ENCODE data around the gene RSPO4. TPM values are rescaled to one million over a fixed set of nuclear protein-coding genes. Genes with fewer than 3 reads are reported as not detected.
"Not testable (repeated sequence)": the region's sequence is repeated elsewhere in the genome, so short reads cannot be mapped to it uniquely, and the experiment has no call there.

The RSPO4 gene
- polyA plus RNA-seq: not detected

DNA sequence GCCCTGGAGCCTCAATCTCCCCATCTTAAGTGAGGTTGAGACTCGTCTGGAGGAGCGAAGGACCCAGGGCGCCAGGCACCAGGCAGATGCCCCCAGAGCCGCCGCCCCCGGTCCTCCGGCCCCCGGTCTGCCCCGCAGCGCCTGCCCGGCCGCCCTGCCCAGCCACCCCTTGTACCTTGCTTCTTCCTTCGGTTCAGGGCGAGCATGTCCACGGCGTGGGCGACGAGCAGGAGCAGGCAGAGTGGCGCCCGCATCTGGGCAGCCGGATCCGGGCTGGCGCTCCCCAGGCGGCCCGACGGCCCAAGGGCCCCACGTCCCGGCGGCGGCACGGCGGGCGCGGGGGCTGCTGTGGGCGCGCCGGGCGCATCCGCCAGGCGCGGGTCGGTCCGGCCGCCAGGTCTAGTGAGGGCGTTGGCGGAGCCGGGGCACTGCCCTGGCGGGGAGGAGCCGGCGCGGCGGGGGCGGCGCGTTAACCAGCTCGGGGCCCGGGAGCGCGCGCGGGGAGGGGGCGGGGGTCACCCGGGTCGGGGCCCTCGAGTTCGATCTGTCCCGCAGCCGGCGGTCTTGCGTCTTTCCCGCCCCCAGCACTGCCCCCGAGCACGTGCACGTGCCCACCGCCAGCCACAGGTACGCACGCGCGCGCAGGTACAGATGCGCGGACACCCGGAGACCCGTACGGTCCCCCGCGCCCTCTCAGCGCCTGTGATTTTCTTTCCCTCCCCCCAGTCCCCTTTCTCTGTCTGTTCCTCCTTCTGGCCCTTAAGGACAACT lies at the start of gene RSPO4:
RSPO4 (minus strand) TSS at position 401 of the 771 bp plus-strand sequence; CDS start at position 254, 147 bp downstream.
- peaks cover 0 to 3% (median 0%) of the 10 kb centered on the region in 3 donors for H3K9me3 Mint-ChIP-seq
- H3K27ac Mint-ChIP-seq: no peak within 1 kb of the TSS
- peak within 1 kb of the TSS in 1 of 4 donors; percentile 64 for H3K4me3 Mint-ChIP-seq
- H3K36me3 Mint-ChIP-seq: no peaks in the 10 kb centered on the region
- H3K4me1 Mint-ChIP-seq: peaks cover 0 to 6% (median 5%) of the 10 kb centered on the region in 3 donors
- H3K27me3 Mint-ChIP-seq: peaks cover 39% of the 10 kb centered on the region

DNA sequence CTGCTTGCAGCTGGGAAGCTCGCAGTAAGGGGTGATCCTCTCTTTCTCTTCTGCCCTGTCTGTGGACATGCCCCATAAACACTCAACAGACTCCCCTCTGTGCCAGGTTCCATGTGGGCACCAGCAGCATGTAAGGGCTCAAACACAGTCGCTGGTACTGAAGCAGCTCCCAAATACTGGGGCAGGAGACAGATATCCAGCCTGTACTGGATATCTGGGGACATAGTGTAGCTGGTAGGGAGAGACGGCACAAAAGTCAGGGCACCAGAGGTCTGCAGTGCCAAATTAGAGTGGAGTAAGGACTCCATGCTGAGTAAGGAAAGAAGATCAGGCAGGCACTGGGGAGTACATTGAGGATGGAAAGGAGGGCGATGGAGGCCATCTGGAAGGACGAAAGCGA lies 48.3 kb upstream of the RSPO4 start:
- Mint-ChIP-seq H3K36me3 (no peaks in the 10 kb centered on the region), H3K9me3 (peaks cover 0 to 9% (median 4%) of the 10 kb centered on the region in 3 donors), H3K27me3 (no peaks in the 10 kb centered on the region), H3K4me1 (no peaks in the 10 kb centered on the region), H3K27ac (no peak overlapping the region), H3K4me3 (no peak overlapping the region)

DNA sequence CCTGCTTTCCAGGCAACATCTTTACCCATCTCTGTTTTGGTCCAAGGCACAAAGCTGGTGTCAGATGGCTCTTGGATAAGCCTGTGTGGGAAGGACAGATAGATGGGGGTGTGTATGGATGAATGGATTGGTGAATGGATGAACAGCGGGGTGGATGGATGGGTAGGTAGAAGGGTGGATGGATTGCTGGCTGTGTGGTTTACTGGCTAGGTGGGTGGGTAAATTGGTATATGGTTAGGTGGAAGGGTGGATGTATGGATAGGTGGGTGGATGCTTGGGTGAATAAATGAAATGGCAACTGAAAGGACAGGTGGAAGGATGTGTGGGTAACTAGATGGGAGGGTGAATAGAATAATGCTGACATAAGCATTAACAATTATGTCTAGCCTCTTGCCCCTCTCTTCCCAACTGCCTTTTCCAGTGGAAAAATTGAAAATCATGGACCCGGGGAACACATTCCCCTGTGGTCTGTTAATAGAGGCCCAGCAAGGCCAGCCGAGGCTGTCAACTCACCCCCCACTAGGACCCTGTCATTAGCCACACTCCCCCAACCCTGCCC lies 43.8 kb upstream of the RSPO4 start:
- Mint-ChIP-seq H3K27ac (no peak overlapping the region), H3K4me3 (no peak overlapping the region), H3K4me1 (no peaks in the 10 kb centered on the region), H3K9me3 (peaks cover 0 to 9% (median 4%) of the 10 kb centered on the region in 3 donors), H3K36me3 (peaks cover 2% of the 10 kb centered on the region), H3K27me3 (peaks cover 4% of the 10 kb centered on the region)

DNA sequence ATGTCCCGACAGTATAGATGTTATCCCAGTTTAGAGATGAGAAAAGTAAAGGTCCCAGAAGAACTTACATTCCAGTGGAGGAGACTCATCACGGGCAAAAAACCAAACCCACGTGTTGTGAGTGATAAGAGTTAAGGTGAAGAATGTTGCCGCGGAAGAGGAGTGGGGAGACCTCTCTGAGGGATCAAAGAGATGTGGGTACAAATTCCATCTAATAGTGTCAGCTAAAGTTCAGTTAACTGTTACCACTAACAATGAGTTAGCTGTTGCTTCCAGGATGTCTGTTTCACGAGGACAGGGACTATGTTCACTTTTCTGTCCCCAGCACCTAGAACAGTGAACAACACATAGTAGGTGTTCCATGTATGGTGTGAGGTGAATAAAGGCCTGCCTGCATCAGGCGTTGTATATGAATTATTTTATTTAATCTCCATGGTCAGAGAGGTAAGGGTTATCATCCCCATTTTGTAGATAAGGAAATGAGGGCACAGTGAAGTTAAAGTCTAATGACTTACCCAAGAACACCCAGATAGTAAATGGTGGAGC lies 39.8 kb upstream of the RSPO4 start:
- Mint-ChIP-seq H3K36me3 (peaks cover 4% of the 10 kb centered on the region), H3K9me3 (peaks cover 0 to 3% (median 0%) of the 10 kb centered on the region in 3 donors), H3K27me3 (peaks cover 4% of the 10 kb centered on the region), H3K4me1 (no peaks in the 10 kb centered on the region), H3K4me3 (no peak overlapping the region), H3K27ac (no peak overlapping the region)

DNA sequence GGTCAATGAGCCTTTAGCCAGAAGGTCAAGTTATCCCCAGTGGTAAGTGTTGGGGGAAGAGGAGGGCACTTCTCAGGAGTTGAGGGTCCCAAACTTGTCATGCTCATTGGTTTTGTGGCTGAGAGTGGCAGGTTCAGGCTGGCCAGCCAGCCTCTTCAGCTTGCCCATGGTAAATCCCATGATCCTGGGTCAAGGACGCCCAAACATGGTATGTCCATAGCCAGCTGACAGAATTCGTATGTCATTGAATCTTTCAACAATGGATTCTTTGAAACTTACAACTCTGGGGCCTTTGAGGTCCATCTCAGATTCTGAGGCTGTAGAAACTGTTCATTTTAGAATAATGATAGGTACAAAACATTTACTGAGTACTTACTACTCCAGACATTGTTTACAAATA lies 36.1 kb upstream of the RSPO4 start:
- H3K4me1 Mint-ChIP-seq: peaks cover 4 to 8% (median 7%) of the 10 kb centered on the region in 3 donors
- peaks cover 2% of the 10 kb centered on the region for H3K36me3 Mint-ChIP-seq
- H3K27ac Mint-ChIP-seq: no peak overlapping the region
- no peaks in the 10 kb centered on the region for H3K27me3 Mint-ChIP-seq
- no peaks in the 10 kb centered on the region for H3K9me3 Mint-ChIP-seq
- no peak overlapping the region for H3K4me3 Mint-ChIP-seq

DNA sequence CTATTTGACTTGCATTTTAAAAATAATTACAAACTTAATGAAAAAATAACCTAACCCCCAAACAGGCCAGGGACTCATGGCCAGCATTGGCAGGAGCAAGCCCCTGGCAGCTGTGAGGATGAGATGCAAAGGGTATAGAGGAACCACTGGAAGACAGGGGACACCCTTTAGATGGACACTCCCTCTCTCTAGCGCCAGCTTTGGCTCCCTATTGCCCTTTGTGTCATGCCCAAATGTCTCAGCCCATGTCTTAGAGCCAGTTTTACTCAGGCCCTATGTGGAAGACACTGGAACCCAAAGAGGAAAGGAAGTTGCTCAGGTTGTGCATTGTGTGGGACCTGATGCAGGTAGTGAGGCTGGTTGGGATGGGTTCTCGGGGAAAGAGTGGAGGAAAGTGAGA lies 34.9 kb upstream of the RSPO4 start:
- no peaks in the 10 kb centered on the region for H3K27me3 Mint-ChIP-seq
- H3K4me1 Mint-ChIP-seq: peaks cover 4 to 8% (median 7%) of the 10 kb centered on the region in 3 donors
- no peak overlapping the region for H3K4me3 Mint-ChIP-seq
- H3K36me3 Mint-ChIP-seq: peaks cover 2% of the 10 kb centered on the region
- H3K27ac Mint-ChIP-seq: no peak overlapping the region
- H3K9me3 Mint-ChIP-seq: no peaks in the 10 kb centered on the region

DNA sequence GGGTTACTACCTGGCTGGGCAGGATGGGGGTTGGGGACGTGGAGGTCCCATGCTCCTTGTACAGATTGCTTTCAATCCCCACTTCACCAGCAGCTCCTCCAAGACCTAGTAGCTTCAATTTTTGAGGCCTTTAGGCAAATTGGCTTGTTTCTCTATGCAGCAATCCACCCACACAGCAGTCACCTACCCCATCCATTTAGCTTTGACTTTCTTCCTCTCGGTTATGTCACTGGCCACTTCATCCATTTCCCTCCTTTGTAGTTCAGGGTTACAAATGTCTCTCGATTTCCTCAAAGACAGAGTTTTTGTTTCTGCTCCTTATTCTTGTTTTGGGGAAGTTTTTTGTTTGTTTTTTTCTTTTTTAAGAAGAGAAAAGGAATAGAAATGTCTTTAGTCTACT lies 33.4 kb upstream of the RSPO4 start:
- Mint-ChIP-seq H3K36me3 (no peaks in the 10 kb centered on the region), H3K4me3 (no peak overlapping the region), H3K27ac (no peak overlapping the region), H3K27me3 (no peaks in the 10 kb centered on the region), H3K4me1 (peaks cover 4 to 8% (median 7%) of the 10 kb centered on the region in 3 donors), H3K9me3 (no peaks in the 10 kb centered on the region)

DNA sequence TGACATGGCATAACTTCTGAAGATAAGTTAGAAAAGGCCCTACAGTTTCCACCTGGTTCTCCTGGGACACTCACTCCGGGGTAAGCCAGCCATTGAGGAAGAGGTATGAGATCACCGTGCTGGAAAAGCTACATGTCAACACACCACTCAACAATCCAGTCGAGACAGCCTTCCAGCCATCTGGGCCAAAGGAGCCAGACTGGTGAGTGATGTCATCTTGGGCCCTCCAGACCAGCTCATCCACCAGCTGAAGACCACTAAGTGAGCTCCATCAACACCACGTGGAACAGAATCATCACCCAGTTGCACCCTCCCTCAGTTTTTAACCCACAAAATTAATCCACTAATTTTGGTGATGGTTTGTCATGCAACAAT lies 32.3 kb upstream of the RSPO4 start:
- H3K27me3 Mint-ChIP-seq: peaks cover 3% of the 10 kb centered on the region
- no peaks in the 10 kb centered on the region for H3K36me3 Mint-ChIP-seq
- no peak overlapping the region for H3K27ac Mint-ChIP-seq
- H3K4me3 Mint-ChIP-seq: no peak overlapping the region
- peaks cover 4 to 8% (median 7%) of the 10 kb centered on the region in 3 donors for H3K4me1 Mint-ChIP-seq
- no peaks in the 10 kb centered on the region for H3K9me3 Mint-ChIP-seq

DNA sequence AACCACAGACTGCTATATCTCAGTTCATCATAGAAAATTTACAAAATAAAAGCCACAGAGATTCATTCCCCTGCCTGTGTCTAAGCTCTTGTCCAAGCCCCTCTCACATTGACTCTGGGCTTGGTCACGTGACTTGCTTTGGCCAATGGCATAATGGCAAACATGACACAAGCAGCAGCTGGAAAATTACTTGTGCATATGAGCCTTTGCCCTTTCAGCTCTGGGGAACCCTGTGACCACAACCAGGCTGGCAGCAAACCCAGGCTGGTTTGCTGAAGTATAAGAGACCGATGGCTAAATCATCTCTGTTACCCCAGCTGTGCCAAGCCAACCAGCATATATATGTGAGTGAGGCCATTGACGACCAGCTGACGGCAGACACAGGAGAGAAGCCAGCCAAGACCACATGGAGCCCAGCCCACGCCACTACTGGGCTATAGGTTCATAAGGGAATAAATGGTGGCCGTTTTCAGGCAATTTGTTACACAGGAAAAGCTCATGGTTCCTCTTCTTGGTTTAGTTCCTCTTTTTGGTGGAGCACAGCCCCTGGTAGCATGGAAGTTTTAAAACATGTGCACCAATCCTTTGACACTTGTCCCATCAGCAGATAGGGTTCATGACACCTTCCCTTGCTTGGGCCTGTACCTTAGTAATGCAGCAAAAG lies 31.8 kb upstream of the RSPO4 start:
- Mint-ChIP-seq H3K27ac (no peak overlapping the region), H3K4me3 (peak overlapping the region in 1 of 4 donors; percentile 63), H3K36me3 (no peaks in the 10 kb centered on the region), H3K27me3 (peaks cover 3% of the 10 kb centered on the region), H3K4me1 (peaks cover 4 to 8% (median 7%) of the 10 kb centered on the region in 3 donors), H3K9me3 (no peaks in the 10 kb centered on the region)

DNA sequence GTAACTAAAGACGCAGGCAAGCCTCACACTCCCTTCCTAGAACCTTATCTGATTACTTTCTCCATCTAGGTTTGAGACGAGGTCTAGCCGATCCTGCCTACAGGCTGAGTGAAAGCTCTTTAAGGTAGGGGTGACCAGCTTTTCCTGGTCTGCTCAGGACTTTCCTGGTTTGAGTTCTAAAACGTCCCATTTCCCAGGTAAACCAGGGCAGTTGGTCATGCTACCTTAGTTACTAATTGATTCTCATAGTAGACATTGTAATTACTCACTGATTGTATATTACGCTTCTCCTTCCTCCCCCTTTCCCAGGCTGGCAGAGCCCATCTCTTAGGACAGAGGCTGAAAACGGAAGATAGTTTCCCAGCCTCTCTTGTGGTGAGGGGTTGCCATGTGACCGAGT lies 27.9 kb upstream of the RSPO4 start:
- H3K27ac Mint-ChIP-seq: no peak overlapping the region

DNA sequence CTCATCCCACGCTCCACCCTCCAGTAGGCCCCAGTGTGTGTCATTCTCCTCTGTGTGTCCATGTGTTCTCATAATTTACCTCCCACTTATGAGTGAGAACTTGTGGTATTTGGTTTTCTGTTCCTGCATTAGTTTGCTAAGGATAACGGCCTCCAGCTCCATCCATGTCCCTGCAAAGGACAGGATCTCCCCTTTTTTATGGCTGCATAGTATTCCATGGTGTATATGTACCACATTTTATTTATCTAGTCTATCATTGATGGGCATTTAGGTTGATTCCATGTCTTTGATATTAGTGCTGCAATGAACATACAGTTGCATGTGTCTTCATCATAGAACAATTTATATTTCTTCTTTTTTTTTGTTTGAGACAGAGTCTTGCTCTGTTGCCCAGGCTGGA lies 24.1 kb upstream of the RSPO4 start:
- not testable (repeated sequence) for H3K36me3 Mint-ChIP-seq, H3K27ac Mint-ChIP-seq, H3K9me3 Mint-ChIP-seq, H3K27me3 Mint-ChIP-seq, H3K4me1 Mint-ChIP-seq
- H3K4me3 Mint-ChIP-seq: peak overlapping the region in 1 of 4 donors; percentile 18

More for the DNA sequence above, 27.9 kb upstream of the RSPO4 start:
- Mint-ChIP-seq H3K4me1 (peaks cover 4 to 15% (median 8%) of the 10 kb centered on the region in 3 donors), H3K27me3 (peaks cover 6% of the 10 kb centered on the region), H3K9me3 (no peaks in the 10 kb centered on the region), H3K36me3 (no peaks in the 10 kb centered on the region), H3K4me3 (no peak overlapping the region)

DNA sequence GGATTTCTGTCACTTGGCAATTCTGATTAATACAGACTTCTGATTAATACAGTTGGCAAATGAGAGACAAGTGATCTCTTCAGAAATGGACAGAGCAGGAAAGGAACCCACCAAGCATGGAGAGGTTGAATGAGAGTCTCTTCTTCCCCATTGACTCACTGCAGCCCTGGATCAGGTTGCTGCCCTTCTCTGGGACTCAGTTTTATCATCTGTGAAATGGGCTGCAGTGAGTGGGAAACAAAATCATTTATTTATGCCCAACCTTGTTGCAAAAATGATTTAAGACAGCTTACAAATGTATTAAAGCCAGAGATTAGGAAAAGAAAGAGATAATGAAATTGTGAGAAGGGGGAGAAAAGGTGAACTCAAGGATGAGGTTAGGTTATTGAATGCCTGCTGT lies 20.8 kb upstream of the RSPO4 start:
- Mint-ChIP-seq H3K27ac (no peak overlapping the region), H3K27me3 (peaks cover 2% of the 10 kb centered on the region), H3K9me3 (no peaks in the 10 kb centered on the region), H3K4me1 (peaks cover 0 to 1% (median 1%) of the 10 kb centered on the region in 3 donors), H3K36me3 (peaks cover 1% of the 10 kb centered on the region), H3K4me3 (no peak overlapping the region)

DNA sequence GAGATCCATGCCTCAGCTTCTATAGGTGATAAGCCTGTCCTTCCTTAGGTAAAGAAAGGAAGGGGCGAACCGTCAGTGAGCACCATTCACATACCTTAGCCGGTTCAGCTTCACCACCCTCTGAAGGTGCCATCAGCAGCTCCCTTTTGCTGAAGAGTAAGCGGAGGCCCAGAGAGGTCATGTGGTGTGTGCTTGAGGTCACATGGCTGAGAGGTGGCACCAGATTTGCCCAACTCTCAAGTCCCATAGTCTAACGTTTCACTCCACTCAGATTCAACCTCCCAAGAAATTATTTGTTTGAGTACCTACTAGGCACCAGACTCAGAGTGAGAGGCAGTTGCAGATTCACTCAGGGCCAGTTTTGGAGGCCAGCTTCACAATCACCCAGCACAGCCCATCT lies 18.5 kb upstream of the RSPO4 start:
- Mint-ChIP-seq H3K9me3 (no peaks in the 10 kb centered on the region), H3K36me3 (peaks cover 1% of the 10 kb centered on the region), H3K27me3 (peaks cover 2% of the 10 kb centered on the region), H3K27ac (no peak overlapping the region), H3K4me1 (peaks cover 0 to 2% (median 0%) of the 10 kb centered on the region in 3 donors), H3K4me3 (no peak overlapping the region)

DNA sequence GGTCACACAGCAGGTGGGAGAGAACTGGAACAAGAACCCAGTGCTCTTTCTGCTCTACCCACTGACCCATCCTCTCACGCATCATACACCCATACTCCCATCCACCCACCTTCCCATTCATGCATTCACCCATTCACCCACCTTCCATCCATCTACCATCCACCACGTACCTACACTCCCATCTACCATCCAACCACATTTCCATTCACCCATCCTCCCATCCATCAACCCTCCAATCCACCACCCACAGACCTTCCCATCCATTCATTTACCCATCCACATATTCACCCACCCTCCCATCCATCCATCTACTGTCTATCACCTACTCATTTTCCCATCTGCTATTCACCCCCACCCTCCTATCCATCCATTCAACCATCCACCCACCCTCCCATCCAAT lies 17.2 kb upstream of the RSPO4 start:
- Mint-ChIP-seq H3K9me3 (no peaks in the 10 kb centered on the region), H3K4me3 (no peak overlapping the region), H3K27ac (no peak overlapping the region), H3K4me1 (peaks cover 0 to 4% (median 0%) of the 10 kb centered on the region in 3 donors), H3K36me3 (peaks cover 1% of the 10 kb centered on the region), H3K27me3 (peaks cover 5% of the 10 kb centered on the region)

DNA sequence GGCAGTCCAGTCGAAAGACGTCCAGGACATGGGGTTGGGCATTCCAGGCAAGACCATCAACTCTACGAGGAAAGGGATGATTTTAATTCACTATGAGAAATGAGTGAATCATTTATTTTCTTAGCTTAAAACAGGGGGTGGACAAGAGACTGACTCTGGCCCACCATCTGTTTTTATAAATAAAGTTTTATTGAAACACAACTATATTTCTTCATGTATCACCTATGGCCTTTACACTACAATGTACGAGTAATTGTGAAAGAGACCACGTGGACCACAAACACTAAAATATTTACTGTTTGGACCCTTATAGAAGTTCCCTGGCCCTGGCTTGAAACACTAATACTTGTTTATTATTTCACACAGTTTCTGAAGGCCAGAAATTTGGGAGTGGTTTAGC lies 15.6 kb upstream of the RSPO4 start:
- no peak overlapping the region for H3K27ac Mint-ChIP-seq
- H3K4me1 Mint-ChIP-seq: peaks cover 0 to 4% (median 0%) of the 10 kb centered on the region in 3 donors
- no peaks in the 10 kb centered on the region for H3K9me3 Mint-ChIP-seq
- H3K27me3 Mint-ChIP-seq: peaks cover 5% of the 10 kb centered on the region
- H3K36me3 Mint-ChIP-seq: no peaks in the 10 kb centered on the region
- H3K4me3 Mint-ChIP-seq: no peak overlapping the region
